Prostate gland (tissue), 2 donors: ENCODE results near the gene RALGPS1. TPM values are rescaled to one million over a fixed set of nuclear protein-coding genes. Genes with fewer than 3 reads are reported as not detected.

ENCODE experiments used
- DNase-seq: peaks from one replicate; pipeline ENCODE4 v3.0.0-alpha.2; 2019; ENCODE audit warnings: low spot score
- H3K27ac ChIP-seq, 2 donors: fragments of 200-600 bp; sonication (generic); 2 replicates each; pipeline ENCODE4 v1.5.1; 2017 to 2019
- H3K27me3 ChIP-seq: fragments of 200-600 bp; sonication (generic); replicated peaks from 2 replicates; pipeline ENCODE4 v1.5.1; 2019; ENCODE audit not compliant: insufficient read depth
- H3K36me3 ChIP-seq, 2 donors: fragments of 200-600 bp; sonication (generic); 1 replicate in 1 of 2; 2 replicates in 1 of 2; pipeline versions ENCODE4 v1.5.1 to v1.8.1; 2017 to 2019
- H3K4me1 ChIP-seq: fragments of 200-600 bp; sonication (generic); replicated peaks from 2 replicates; pipeline ENCODE4 v1.5.1; 2019
- H3K4me3 ChIP-seq, 2 donors: fragments of 200-600 bp; sonication (generic); 2 replicates each; pipeline ENCODE4 v1.5.1; 2017 to 2019
- H3K9me3 ChIP-seq: fragments of 200-600 bp; sonication (generic); 2 replicates; pipeline ENCODE4 v1.5.1; 2017
- CTCF ChIP-seq, 4 experiments: fragments of 200-600 bp in 2 of 4; fragments of 450-650 bp in 2 of 4; sonication (generic) in 2 of 4; IDR thresholded peaks; 1 replicate in 3 of 4; 2 replicates in 1 of 4; pipeline ENCODE4 v1.5.1; 2016 to 2019; ENCODE audit warnings: antibody characterized with exemption in 4 of 4, mild to moderate bottlenecking in 2 of 4, moderate library complexity in 2 of 4
- POLR2A ChIP-seq: fragments of 450-650 bp; IDR thresholded peaks from one replicate; pipeline ENCODE4 v1.6.1; 2016; ENCODE audit warnings: antibody characterized with exemption, mild to moderate bottlenecking
- POLR2AphosphoS5 ChIP-seq: sonication (generic); formaldehyde crosslinking; IDR thresholded peaks from one replicate; pipeline ENCODE4 v1.6.1; 2017; ENCODE audit warnings: antibody characterized with exemption
- WGBS: methylation state at CpG from one replicate; pipeline ENCODE4 v1.1.5; 2018; 5-methylcytosine and 5-hydroxymethylcytosine counted together
- intact Hi-C: fragments of 100-400 bp; cut with DNase I; formaldehyde crosslinking; loops from one replicate; pipeline ENCODE4 v1.14.2; 2022
- total RNA-seq, 2 donors: library from RNA; depleted of rRNA; stranded (reverse); fragments of >200 nt; gene quantifications; one replicate each; pipeline ENCODE4 v1.1.0, GENCODE V29; 2016

RALGPS1 gene
- total RNA-seq, 2 donors from 2014 or later = 14.7 to 20.7 TPM

- intact Hi-C loops = no loop called here
These were observed 330.3 kb downstream of the RALGPS1 start for GRCh38 chr9:127244609-127245601.

GRCh38 chr9:127245637-127246164, 331.1 kb downstream of the RALGPS1 start:
- peak overlapping the region; percentile 41 to 45 for H3K4me3 ChIP-seq
- H3K4me1 ChIP-seq = no peaks in the 10 kb centered on the region
- H3K9me3 ChIP-seq = no peaks in the 10 kb centered on the region
- peak overlapping the region in 1 of 2 donors; percentile 76 for H3K27ac ChIP-seq
- DNase-seq = no peak
- TF ChIP-seq CTCF (IDR thresholded peaks at IDR 0.05) = no peak
- no peak for TF ChIP-seq POLR2A
- TF ChIP-seq POLR2AphosphoS5 = no peak
- H3K36me3 ChIP-seq = no peaks in the 10 kb centered on the region
- no peaks in the 10 kb centered on the region for H3K27me3 ChIP-seq
- intact Hi-C loops = no loop called here
- 81% methylated on average over 8 of the region's 8 CpGs for WGBS

More at GRCh38 chr9:127244609-127245601, 330.3 kb downstream of the RALGPS1 start:
- Histone ChIP-seq H3K9me3 (no peaks in the 10 kb centered on the region), H3K36me3 (no peaks in the 10 kb centered on the region), H3K27ac (peak overlapping the region; percentile 68 to 76), H3K4me1 (no peaks in the 10 kb centered on the region), H3K27me3 (no peaks in the 10 kb centered on the region), H3K4me3 (peak overlapping the region; percentile 41 to 45)
- peak; percentile 97 for DNase-seq
- TF ChIP-seq POLR2AphosphoS5 (peak; percentile 94), CTCF (IDR thresholded peaks at IDR 0.05) (peak in 1 of 4 experiments; percentile 23), POLR2A (peak; percentile 55)
- 9% methylated on average over 44 of the region's 53 CpGs for WGBS

- Histone ChIP-seq H3K27me3 (no peaks in the 10 kb centered on the region), H3K36me3 (no peaks in the 10 kb centered on the region), H3K9me3 (no peaks in the 10 kb centered on the region), H3K4me3 (no peak overlapping the region), H3K27ac (no peak overlapping the region), H3K4me1 (no peaks in the 10 kb centered on the region)
- TF ChIP-seq CTCF (IDR thresholded peaks at IDR 0.05) (no peak), POLR2AphosphoS5 (no peak), POLR2A (no peak)
- intact Hi-C loops = no loop called here
- no peak for DNase-seq
- WGBS = 93% methylated on average over 3 of the region's 3 CpGs
These were observed 333.7 kb downstream of the RALGPS1 start for GRCh38 chr9:127248241-127248640.

GRCh38 chr9:127249877-127250276, 335.3 kb downstream of the RALGPS1 start:
- Histone ChIP-seq H3K4me3 (no peak overlapping the region), H3K27me3 (no peaks in the 10 kb centered on the region), H3K27ac (no peak overlapping the region), H3K9me3 (no peaks in the 10 kb centered on the region), H3K36me3 (no peaks in the 10 kb centered on the region), H3K4me1 (no peaks in the 10 kb centered on the region)
- WGBS = 94% methylated on average over 5 of the region's 5 CpGs
- TF ChIP-seq CTCF (IDR thresholded peaks at IDR 0.05) (no peak), POLR2A (no peak), POLR2AphosphoS5 (no peak)
- intact Hi-C loops = no loop called here
- DNase-seq = no peak
